Activated CD8-positive, alpha-beta memory T cell treated with anti-CD3 and anti-CD28 coated beads for 4 hours (primary cell): ENCODE results near the gene SEPHS1.
"Not testable (repeated sequence)": the region's sequence is repeated elsewhere in the genome, so short reads cannot be mapped to it uniquely, and the experiment has no call there.

Experiments
- DNase-seq, 2 donors: peaks; one replicate each; pipeline ENCODE4 v3.0.0-alpha.2; 2020; ENCODE audit warnings: low read depth in 2 of 2

Gene SEPHS1

DNA sequence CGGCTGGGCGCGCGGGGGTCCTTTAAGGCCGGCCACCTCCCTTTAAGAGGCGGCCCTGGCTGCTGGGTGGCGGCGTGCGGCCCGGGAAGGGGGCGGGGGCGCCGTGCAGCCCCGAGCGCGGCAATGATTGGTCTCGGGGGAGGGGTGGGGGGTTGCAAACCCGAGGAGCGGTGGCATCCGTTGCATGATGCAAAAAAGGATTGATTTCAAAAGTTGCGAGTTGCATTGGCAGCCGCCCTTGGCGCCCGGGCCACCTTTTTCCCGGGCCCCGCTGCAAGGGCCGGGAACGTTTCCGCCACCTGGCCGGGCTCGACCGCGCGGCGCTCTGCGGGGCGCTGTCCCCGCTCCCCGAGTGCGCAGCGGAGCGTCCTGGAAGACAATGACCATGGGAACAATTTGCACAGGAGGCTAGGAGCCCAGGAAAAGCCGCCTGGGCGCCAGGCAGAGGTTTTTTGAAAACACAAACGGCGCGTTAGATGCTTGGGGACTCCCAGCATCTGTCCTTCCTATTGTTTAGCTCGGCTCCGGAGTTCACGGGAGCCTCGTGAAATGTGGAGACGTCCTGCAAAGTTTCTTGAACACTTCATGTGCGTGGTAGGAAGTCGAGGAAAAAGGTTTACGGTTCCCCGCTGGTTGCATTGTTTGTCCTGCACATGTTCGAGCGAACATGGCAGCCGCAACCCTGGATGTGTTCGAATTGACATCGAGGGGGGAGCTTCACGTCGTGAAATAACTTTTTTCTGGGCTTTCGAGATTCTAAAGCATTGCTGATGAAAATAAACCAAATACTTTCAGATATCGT, at the start of gene SEPHS1:
Gene SEPHS1, minus strand, starts transcription at position 78 of the 802 bp plus-strand sequence. CDS start 3,343 bp downstream, outside the sequence.
- DNase-seq, result peak; percentile 50 to 55

DNA sequence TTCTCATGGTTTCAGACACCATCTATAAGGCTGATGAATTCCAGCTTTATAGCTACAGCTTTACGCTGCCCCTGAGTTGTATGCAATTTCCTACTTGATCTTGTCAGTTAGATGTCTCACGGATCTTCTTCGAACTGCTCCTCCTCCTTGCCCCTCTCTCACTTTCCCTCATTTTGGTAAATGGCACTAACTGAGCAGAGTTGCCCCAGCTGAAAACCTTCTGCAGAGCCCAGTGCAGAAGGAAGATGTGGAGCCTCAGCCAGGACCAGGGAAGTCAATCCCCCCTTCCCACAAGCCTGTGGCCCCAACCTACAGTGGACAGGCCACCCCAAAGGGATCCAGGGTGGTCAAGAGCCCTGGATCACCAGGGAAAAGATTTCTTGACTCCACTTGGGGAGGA, 49.0 kb upstream of the SEPHS1 start:
- no peak for DNase-seq

- DNase-seq, result no peak
These were observed 48.3 kb upstream of the SEPHS1 start for GRCh38 chr10:13396369-13396768.

DNA sequence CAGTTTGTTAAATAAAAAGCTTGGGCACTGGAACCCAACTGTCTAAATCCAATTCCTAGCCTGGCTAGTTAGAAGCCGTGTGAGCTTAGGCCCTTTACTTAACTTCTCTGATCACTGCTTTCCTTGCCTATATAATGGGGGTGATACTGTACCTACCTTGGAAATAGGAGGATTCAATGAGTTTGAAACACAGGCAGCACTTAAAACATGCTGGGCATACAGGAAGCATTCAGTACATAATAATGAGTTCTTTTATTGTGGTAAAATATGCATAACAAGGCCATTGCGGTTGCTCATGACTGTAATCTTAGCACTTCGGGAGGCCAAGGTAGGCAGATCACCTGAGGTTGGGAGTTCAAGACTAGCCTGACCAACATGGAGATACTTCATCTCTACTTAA, 47.4 kb upstream of the SEPHS1 start:
- no peak for DNase-seq

- no peak for DNase-seq
These were observed 45.5 kb upstream of the SEPHS1 start for GRCh38 chr10:13393640-13394039.

DNA sequence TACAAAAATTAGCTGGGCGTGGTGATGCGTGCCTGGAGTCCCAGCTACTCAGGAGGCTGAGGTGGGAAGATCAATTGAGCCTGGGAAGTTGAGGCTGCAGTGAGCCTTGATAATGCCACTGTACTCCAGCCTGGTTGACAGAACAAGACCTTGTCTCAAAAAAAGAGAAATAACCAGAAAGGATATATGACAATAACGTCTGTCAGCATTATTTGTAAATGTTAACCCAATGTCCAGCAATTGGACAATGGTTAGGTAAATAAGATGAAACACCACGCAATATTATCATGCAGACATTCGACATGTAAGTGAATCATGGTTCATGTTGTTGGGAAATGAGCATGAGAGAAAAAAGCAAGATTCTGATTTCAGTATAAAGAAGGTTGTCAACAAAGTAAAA, 44.6 kb upstream of the SEPHS1 start:
- no peak for DNase-seq

GRCh38 chr10:13390604-13391522, 42.8 kb upstream of the SEPHS1 start:
- DNase-seq, result no peak

- no peak for DNase-seq
These were observed 40.6 kb upstream of the SEPHS1 start for GRCh38 chr10:13388478-13389230.

DNA sequence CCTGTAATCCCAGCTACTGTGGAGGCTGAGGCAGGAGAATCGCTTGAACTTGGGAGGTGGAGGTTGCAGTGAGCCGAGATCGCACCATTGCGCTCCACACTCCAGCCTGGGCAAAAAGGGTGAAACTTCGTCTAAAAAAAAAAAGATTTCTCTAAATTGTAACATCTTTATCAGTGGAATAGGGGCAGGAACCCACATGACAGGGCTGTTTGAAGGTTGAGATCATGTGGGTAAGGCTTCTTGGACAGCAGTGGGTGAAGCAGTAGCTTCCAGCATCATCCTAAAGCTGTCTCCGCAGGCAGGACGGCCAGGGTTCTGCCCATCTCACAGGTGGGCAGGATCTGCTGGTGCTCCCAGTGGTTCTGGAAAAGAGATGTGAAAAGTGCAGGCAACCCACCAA, 37.9 kb upstream of the SEPHS1 start:
- DNase-seq, result no peak

- no peak for DNase-seq
These were observed 35.3 kb upstream of the SEPHS1 start for GRCh38 chr10:13383399-13383761.

- DNase-seq, result no peak
These were observed 34.8 kb upstream of the SEPHS1 start for GRCh38 chr10:13382703-13383398.

GRCh38 chr10:13379061-13379460, 31.0 kb upstream of the SEPHS1 start:
- not testable (repeated sequence) for DNase-seq

DNA sequence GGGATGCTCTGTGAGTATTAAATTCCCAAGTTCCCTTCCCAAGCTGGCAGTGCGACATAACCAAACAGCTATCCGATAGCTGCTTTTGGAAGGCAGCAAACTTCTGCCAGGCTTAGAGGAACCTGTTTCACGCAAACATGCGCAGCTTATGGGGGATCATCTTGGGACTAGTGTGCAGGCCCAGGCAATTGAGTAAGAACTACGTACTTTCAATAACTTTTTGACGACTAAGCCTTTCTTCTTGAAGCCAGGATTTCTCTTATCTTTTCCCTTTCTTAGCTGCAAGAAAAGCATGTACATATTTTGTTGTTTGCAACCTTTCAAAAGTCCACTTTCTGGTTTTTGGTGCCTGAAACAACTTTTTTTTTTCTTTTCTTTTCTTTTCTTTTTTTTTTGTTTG, 28.7 kb upstream of the SEPHS1 start:
- no peak for DNase-seq

- no peak for DNase-seq
These were observed 28.2 kb upstream of the SEPHS1 start for GRCh38 chr10:13376297-13376696.

DNA sequence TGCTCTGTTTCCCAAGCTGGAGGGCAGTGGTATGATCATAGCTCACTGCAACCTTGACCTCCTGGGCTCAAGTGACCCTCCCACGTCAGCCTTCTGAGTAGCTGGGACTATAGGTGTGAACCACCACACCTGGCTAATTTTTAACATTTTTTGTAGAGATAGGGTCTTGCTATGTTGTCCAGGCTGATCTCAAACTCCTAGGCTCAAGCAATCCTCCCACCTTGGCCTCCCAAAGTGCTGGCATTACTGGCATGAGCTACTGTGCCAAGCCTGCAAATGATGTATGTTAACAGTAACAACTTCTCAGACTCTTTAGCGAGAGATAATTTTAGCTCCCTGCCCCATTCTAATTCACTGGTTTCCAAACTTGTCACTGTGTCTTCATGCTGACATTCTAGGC, 27.7 kb upstream of the SEPHS1 start:
- DNase-seq, result no peak

GRCh38 chr10:13373644-13374043, 25.6 kb upstream of the SEPHS1 start:
- no peak for DNase-seq

DNA sequence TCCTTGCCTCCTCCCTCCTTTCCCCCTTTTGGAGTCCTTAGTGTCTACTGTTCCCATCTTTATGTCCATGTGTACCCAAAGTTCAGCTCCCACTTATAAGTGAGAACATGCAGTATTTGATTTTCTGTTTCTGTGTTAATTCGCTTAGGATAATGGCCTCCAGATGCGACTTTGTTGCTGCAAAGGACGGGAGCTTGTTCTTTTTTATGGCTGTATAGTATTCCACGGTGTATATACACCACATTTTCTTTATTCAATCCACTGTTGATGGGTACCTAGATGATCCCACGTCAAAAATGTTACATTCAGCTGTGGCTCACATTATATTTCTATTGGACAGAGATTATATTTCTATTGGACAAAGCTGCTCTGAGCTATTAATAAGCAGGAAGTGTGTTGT, 24.4 kb upstream of the SEPHS1 start:
- DNase-seq, result no peak

GRCh38 chr10:13371897-13372470, 23.9 kb upstream of the SEPHS1 start:
- DNase-seq, result peak in 1 of 2 donors; percentile 29

DNA sequence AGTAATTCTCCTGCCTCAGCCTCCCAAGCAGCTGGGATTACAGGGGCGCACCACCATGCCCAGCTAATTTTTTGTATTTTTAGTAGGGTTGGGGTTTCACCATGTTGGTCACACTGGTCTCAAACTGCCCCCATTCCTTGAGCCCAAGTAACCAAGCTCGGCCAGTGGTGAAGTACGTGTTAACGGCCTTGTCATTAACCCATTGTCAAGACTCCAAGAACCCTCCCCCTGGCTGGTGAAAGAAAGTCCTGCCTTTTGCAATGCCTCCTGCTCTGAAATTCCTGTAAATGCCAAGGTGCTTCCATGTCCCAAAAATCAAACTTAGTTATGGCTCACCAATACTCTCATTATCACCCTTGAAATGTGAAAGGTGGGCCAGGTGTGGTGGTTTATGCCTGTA, 18.8 kb upstream of the SEPHS1 start:
- no peak for DNase-seq

GRCh38 chr10:13365831-13366230, 17.7 kb upstream of the SEPHS1 start:
- no peak for DNase-seq

- DNase-seq, result no peak
These were observed 17.1 kb upstream of the SEPHS1 start for GRCh38 chr10:13365243-13365642.
